ENCODE data around the gene ARF1. TPM values are rescaled to one million over a fixed set of nuclear protein-coding genes. Genes with fewer than 3 reads are reported as not detected.

Gene ARF1
- total RNA-seq, 2 donors from 2014 or later: 469 to 500 TPM

GRCh38 chr1:228065543-228066347 is 16.8 kb upstream of the ARF1 start:
- no peak for ATAC-seq
- intact Hi-C loops (cut with DNase I, micrococcal nuclease): no loop called here
- DNase-seq: no peak

GRCh38 chr1:228066416-228066815 is 16.1 kb upstream of the ARF1 start:
- no peak for ATAC-seq
- intact Hi-C loops (cut with DNase I, micrococcal nuclease): no loop called here
- no peak for DNase-seq

GRCh38 chr1:228066891-228067654 is 15.4 kb upstream of the ARF1 start:
- intact Hi-C loops (cut with DNase I, micrococcal nuclease): no loop called here
- ATAC-seq: no peak
- DNase-seq: no peak

- intact Hi-C loops (cut with DNase I, micrococcal nuclease): no loop called here
- no peak for DNase-seq
- no peak for ATAC-seq
These were observed 14.1 kb upstream of the ARF1 start for GRCh38 chr1:228068359-228068758.

- DNase-seq (no peak), ATAC-seq (no peak)
- intact Hi-C loops (cut with DNase I, micrococcal nuclease): no loop called here
These were observed 12.3 kb upstream of the ARF1 start for GRCh38 chr1:228070173-228070572.

- intact Hi-C loops (cut with DNase I, micrococcal nuclease): no loop called here
- no peak for ATAC-seq
- DNase-seq: peak in 1 of 2 donors; percentile 1
These were observed 11.7 kb upstream of the ARF1 start for GRCh38 chr1:228070851-228071250.

- intact Hi-C loops (cut with DNase I, micrococcal nuclease): no loop called here
- DNase-seq (no peak), ATAC-seq (no peak)
These were observed 10.5 kb upstream of the ARF1 start for GRCh38 chr1:228071839-228072657.

- intact Hi-C loops (cut with DNase I, micrococcal nuclease): no loop called here
- DNase-seq (peak in 1 of 2 donors; percentile 16), ATAC-seq (no peak)
These were observed 9.9 kb upstream of the ARF1 start for GRCh38 chr1:228072658-228073043.

- DNase-seq (no peak), ATAC-seq (no peak)
- intact Hi-C loops (cut with DNase I, micrococcal nuclease): no loop called here
These were observed 9.2 kb upstream of the ARF1 start for GRCh38 chr1:228073061-228073856.

- peak; percentile 65 for ATAC-seq
- peak in 1 of 2 donors; percentile 49 for DNase-seq
- intact Hi-C loops (cut with DNase I, micrococcal nuclease): no loop called here
These were observed 8.5 kb upstream of the ARF1 start for GRCh38 chr1:228073857-228074545.

GRCh38 chr1:228074954-228075730 is 7.4 kb upstream of the ARF1 start:
- intact Hi-C loops (cut with DNase I, micrococcal nuclease): no loop called here

GRCh38 chr1:228075801-228076271 is 6.7 kb upstream of the ARF1 start:
- ATAC-seq (no peak), DNase-seq (no peak)
- intact Hi-C loops (cut with DNase I, micrococcal nuclease): no loop called here

More at GRCh38 chr1:228074954-228075730, 7.4 kb upstream of the ARF1 start:
- peak; percentile 31 for ATAC-seq
- DNase-seq: no peak

GRCh38 chr1:228076796-228077430 is 5.6 kb upstream of the ARF1 start:
- DNase-seq: no peak
- intact Hi-C loops (cut with DNase I, micrococcal nuclease): no loop called here
- no peak for ATAC-seq

GRCh38 chr1:228077565-228078330 is 4.8 kb upstream of the ARF1 start:
- no peak for DNase-seq
- no peak for ATAC-seq
- intact Hi-C loops (cut with DNase I, micrococcal nuclease): no loop called here

GRCh38 chr1:228079013-228079412 is 3.5 kb upstream of the ARF1 start:
- DNase-seq: no peak
- no peak for ATAC-seq
- intact Hi-C loops (cut with DNase I, micrococcal nuclease): no loop called here
